OCI-LY1 (cell line): Measurements from ENCODE around the gene MIOX.

ENCODE experiments used
- CTCF ChIP-seq: fragments of 200-600 bp; sonication (generic), shearing (Covaris generic); IDR thresholded peaks from 2 replicates; pipeline ENCODE4 v1.5.1; 2017; ENCODE audit warnings: mild to moderate bottlenecking, antibody characterized with exemption, low read length, moderate library complexity, mixed read lengths
- EZH2 ChIP-seq: fragments of 200-600 bp; sonication (generic), shearing (Covaris generic); IDR thresholded peaks from 2 replicates; pipeline ENCODE4 v1.8.0; 2017; ENCODE audit warnings: borderline replicate concordance, mixed run types, mild to moderate bottlenecking, antibody characterized with exemption, low read length, moderate library complexity, mixed read lengths

- TF ChIP-seq CTCF: no peak
- TF ChIP-seq EZH2: no peak
Observed at GRCh38 chr22:50467341-50467740, 19.3 kb upstream of the MIOX start.
